T-helper 1 cell (primary cell): ENCODE results near the gene ADAM17.
A peak's percentile ranks its signal among the peaks of the same experiment; 100 is the strongest.
"Not testable (repeated sequence)": the region's sequence is repeated elsewhere in the genome, so short reads cannot be mapped to it uniquely, and the experiment has no call there.

Experiments used
- DNase-seq, 5 donors: peaks; one replicate each; pipeline ENCODE4 v3.0.0-alpha.2; 2012 to 2020

Gene ADAM17

DNA sequence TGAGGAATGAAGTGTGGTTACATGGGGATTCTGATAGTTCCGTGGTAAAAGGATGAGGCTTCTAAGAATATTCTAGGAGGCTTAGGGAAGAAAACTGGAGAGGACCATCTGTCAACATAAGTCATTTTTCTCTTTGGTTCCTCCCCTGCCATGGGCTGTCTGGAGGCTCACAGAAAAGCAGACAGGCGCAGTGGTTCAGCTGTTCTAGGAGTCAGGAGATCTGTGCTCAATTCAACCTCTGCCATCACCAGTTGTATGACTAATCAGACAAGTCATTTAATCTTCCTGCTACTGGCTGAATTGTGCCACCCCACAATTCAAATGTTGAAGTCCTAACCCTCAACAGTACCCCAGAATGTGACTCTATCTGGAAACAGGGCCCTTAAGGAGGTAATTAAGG lies 36.4 kb downstream of the ADAM17 start:
- no peak for DNase-seq

DNA sequence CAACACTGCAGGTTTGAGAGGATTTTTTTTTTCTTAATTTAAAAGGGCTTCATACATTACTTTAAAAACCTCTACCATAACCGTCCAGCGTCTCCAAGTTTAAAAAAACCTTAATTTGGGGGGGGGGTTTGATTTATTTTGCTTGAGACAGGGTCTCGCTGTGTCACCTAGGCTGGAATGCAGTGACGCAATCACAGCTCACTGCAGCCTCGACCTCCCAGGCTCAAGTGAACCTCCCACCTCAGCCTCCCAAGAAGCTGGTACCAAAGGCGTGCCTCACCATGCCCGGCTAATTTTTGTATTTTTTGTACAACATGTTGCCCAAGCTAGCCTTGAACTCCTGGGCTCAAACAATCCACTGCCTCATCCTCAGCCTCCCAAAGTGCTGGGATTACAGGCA lies 36.9 kb downstream of the ADAM17 start:
- DNase-seq, result no peak

DNA sequence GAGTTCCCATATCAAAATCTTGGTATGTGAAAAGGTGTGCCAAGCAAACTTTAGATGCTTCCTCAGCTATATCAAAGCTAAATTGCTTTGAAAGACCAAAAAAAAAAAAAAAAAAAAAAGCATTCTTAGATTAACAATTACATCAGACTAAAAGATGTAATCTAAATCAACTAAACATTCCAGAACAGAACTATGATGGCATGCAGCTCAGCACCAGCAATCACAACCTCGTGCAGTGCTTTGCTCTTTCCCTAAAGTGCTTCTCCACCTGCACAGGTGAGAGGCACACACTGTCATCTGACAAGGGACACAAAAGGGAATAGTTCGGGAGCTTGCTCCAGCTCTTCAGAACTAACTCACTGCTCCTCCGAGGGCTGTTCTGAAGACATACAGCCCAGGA lies 37.5 kb downstream of the ADAM17 start:
- DNase-seq, result no peak

DNA sequence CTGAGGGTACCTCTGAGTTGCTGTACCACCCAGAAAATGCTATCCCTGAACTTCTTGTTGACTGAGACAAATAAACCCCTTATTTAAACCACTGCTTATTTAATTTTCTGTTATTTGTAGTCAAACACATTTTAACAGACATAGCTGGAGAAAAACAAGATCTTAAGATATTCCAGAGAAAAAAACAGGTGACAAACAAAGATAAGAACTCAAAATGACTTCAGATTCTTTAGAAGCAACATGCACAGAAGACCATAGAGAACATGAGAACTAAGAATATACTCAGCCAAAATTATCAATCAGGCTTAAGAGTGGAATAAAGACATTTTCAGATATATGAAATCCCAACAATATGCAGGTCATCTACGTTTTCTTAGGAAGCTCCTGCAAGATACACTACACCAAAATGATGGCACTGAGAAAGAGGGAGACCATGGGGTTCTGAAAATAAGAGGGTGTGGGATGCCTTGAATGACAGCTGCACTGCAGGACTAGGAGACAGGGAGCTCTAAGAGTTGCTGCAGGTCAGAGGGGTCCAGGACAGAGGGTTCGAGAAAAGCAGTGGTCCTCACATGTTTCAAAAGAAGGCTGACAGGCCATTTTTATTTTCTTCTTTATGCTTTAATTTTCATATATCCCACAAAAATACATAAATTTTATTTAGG lies 38.4 kb downstream of the ADAM17 start:
- no peak for DNase-seq

DNA sequence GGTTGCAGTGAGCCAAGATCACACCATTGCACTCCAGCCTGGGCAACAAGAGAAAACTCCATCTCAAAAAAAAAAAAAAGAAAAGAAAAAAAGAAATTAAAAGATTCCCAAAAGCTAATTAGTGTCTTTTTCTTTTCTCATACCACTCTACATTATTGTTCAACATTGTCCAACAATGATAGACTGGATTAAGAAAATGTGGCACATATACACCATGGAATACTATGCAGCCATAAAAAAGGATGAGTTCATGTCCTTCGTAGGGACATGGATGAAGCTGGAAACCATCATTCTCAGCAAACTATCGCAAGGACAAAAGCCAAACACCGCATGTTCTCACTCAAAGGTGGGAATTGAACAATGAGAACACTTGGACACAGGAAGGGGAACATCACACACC lies 41.7 kb downstream of the ADAM17 start:
- not testable (repeated sequence) for DNase-seq

DNA sequence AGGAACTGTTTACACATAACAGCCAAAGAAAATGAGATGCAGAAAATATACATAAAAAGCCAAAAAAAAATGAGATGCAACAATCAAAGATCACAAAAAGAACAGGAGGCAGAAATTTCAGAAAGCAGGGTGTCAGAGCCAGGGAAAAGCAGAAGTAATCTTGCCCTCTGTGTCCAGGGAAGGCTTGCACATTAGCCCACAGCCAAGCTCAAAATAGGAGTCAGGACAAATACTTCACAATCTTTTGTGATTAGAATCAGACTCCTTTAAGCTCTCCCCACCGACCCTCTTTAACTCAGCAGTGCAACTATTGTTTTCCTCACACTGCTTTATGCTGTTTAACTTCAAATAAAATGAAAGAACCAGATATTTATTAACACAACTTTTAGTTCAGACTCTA lies 46.7 kb downstream of the ADAM17 start:
- no peak for DNase-seq

DNA sequence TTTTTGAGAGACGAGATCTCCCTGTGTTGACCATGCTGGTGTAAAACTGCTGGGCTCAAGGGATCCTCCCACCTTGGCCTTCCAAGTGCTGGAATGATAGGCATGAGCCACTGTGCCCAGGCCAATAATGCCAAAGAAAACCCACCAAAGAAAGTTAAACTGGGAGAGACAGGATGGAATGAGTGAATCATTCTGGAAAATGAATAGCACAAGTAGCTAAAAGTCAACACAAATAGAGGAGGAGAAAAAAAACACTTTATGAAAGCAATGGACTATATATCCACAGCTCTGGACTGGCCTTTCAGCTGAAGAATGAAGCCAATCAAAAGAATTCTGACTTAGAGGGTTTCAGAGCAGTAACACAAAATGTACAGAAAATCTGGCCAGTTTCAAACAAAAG lies 57.4 kb downstream of the ADAM17 start:
- no peak for DNase-seq

DNA sequence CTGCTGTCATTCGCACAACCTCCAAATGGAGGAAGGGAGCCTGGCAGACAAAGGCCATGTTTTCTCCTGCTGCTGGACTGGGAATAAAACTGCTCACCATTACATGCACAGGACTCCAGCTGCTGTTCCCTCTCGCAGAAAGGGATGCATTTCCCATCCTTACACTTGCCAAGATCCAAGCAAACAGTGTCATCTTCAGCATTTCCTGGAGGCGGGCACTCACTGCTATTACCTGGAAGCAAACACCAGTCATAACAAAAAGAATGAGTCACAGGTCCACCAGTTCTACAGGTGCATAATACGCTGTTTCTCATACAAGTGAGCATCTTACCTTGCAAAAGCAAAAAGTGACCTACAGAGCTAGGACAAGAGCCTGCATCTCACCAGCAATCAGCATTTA lies 58.6 kb downstream of the ADAM17 start:
- peak in 1 of 5 donors; percentile 20 for DNase-seq

DNA sequence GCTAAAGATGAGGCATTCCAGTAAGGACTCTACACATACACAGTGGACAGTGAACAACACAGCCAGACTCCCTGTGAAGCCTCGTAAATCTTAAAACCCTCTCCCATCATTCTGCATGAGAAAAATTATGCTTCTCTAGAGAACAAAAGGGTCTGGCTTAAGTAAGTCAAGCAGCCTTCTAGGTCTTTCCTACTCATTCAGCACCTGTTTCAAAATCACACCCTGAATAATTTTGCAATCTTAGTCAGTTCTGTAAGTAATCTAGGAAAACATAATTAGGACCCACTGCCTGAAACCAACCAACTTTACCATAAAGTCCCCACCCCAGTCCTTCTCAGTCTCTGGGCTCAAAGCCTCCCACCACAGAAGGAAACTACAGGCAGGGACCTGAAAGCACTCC lies 61.5 kb downstream of the ADAM17 start:
- no peak for DNase-seq

DNA sequence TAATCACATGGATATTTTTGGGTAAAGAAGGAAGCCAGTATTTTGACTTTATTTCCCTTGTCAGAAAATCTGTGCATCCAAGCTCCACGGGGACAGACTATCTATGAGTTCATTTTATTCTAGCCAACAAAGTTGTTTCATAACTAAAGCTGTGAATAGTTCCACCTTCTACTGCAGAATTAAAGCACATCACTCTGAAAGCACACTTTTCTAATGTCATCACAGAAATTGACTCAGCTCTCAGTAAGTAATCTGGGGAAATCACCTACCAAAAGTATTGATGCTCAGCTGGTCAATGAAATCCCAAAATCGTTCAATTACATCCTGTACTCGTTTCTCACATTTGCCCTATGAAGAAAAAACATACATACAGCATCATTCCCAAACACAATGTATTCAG lies 62.2 kb downstream of the ADAM17 start:
- no peak for DNase-seq

DNA sequence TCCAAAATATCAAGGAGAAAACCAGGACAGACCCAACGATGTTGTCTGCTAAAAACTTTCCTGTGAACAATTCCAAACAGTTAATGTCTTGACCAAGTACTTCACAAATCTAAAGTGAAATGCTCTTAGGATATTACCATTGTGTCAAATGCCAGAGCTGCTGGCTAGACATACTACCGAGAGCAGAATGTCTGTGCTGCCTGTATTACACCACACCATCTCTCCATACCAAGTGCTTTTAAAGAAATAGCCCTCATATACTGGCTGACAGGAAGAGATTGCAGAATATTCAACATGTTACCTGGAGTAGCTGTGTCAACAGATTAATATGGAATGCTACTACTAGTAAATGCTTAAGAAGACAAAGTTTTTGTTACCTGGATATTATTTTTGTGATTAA lies 62.7 kb downstream of the ADAM17 start:
- no peak for DNase-seq

DNA sequence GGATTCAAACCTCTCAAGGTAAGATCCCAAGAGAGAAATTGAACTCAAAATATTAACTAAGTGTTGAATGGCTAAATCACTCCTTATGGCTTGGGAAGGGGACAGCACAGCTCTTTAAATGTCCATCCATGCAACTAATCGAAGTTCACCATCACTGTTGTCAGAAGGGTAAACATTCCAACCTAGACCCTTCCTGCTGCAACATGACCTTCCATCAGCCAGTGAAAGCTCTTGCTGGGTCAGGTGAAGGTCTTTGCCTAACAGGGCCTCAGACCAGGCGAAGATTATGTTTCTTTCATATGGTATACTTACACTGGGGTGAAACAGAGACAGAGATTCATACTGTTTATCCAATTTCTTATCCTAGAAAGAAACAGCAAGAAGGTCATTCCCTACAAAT lies 64.8 kb downstream of the ADAM17 start:
- no peak for DNase-seq

DNA sequence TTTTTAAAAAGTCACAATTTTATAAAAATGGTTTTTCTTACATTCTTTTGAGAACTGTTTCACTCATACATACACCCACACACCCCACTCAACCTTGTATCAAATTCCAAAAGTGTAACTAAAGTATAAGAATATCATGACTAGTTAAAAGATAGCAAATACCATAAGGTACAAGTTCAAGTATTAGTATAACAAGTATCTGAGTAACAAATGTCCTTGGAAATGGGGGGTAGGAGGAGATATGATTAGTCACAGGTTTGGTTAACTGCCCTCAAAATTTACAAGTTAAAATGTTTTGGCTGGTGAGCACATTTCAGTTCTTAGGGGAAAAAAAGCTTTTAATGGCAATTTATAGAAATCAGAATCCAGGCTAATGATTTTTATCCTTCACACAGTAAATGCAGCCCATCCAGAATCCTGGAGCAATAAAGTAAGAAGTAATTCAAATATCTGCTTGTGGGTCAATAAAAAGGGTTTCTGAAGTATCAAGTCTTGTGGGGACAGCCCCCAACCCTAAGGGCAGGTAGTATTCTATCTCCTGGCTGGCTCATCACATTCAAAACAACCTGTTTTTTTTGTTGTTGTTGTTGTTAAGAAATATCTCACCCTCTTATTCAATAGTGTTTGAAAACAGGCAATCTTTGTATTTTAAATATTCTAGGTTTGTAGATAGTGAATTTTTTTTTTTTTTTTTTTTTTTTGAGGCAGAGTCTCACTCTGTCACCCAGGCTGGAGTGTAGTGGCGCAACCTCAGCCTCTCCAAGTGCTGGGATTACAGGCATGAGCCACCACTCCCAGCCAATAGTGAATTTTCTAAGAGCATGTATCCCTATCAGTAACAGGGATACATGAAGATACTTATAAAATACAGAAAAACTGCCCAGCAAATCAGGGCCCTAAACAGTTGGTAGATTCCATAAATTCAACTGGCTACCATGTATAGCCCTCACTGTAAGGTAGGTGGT lies 66.8 kb downstream of the ADAM17 start:
- DNase-seq, result no peak

DNA sequence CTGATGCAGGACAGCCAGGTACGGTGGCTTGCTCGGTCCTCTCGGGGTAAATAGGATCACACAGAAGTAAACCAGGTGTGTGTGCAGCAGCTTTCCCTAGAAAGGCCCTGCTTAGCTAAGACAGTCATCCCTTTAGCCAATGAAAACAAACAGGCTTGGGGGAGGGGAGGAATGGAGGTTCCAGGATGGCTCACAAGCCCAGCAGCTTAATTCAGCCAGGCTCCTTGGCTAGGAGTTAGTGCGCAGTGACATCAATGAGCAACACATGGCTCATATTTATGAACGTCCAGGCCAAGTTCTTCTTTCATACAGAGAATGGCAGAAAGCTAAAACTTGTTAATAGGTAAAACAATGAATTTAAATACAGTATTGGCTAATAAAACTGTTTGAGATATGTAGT lies 71.1 kb downstream of the ADAM17 start:
- no peak for DNase-seq

DNA sequence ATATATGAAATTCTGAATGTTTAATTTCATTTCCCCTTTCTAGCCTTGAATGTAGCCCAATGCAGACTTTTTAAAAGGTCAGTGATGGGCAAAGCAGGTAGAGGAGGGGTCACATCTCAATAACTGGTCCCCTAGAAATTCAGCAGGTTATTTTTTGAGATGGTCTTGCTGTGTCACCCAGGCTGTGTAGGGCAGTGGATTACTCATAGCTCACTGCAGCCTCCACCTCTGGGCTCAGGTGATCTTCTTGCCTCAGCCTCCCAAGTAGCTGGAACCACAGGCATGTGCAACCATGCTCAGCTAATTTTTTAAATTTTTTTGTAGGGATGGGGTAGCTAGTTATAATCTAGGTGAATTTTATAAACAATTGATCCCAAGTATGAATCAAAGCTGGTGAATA lies 72.5 kb downstream of the ADAM17 start:
- DNase-seq, result no peak

DNA sequence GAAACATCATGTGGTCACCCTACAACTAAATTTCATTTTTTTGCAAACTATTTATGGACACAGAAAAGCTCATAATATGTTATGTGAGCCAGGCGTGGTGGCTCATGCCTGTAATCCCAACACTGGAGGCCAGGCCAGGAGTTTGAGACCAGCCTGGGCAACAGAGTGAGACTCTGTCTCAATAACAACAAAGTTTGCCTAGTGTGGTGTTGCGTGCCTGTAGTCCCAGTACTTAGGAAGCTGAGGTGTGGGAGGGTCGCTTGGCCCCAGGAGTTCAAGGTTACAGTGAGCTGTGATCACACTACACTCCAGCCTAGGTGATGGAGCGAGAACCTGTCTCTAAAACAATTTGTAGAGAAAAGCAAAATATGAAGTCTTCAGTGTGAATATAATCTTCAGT lies 75.5 kb downstream of the ADAM17 start:
- DNase-seq, result no peak

DNA sequence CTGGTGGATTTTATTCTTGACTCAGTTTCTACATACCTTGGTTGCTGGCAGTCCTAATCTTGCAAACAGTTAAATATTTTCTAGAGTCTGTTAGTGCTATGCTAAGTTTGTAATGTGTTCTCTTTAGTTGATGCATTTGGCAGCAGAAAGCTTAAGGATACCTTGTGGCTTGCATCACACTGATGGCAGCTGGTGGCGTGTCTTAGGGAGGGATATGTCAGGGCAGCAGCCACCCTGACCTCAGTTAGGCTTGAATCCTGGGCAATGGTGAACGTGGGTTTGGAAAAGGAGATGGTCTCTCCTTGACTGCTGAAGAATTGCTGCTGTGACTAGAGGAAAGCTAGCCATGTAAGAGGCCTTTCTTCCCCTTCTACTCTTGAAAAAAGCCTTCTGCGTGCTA lies 77.1 kb downstream of the ADAM17 start:
- DNase-seq, result no peak

DNA sequence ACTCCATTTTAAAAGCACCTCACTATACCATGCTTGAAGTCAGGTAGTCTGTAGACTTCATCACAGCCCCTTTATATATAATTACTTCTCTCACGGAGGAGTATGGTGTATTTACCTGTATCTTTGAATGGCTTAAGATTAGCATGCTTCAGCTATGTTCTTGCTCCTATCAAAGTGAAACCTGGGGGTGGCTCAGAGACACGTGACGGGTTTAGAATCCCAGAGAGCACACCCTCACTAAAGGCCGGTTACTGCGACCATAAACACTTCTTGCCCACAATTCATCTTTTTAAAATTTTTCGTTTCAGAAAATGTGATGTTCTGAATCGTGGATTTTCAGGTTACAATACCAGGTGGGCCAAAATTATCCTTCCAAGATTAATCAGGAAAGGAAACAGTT lies 77.7 kb downstream of the ADAM17 start:
- no peak for DNase-seq

DNA sequence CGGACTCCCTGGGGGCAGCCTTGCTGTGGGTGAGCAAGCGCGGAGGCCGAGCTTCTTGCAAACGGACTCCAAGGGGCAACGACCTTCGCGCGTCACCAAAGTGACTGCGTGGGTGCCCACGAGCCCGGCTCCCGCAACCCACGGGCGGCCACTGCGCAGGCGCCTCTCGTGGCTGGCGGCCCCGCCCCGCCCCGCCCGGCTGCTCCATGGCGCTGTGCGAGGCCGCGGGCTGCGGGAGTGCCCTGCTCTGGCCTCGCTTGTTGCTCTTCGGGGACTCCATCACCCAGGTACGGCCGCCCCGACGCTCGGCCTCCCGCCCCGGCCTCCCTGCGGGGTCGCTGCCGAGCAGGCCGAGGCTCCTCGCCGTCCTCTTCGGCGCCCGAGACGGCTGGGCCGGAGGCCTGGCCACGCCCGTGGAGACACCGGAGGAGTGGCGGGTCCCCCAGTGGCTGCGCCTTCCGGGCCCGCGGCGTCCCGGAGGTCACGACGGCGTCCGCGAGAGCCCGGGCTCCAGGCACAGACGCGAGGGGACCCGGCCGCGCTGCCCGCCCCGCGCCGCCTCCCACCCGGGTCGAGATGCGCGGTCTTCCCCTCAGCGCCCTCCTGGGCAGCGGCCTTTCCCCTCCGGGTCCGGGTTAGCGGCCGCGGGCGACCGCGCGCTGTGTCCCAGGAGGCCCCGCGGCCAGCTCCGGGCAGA lies 81.1 kb downstream of the ADAM17 start, which contains the start of gene IAH1:
TSS of gene IAH1 (plus strand) at position 191 of the 697 bp plus-strand sequence. CDS start at position 207, 16 bp downstream.
- DNase-seq, result peak; percentile 61 to 79 (median 67)

DNA sequence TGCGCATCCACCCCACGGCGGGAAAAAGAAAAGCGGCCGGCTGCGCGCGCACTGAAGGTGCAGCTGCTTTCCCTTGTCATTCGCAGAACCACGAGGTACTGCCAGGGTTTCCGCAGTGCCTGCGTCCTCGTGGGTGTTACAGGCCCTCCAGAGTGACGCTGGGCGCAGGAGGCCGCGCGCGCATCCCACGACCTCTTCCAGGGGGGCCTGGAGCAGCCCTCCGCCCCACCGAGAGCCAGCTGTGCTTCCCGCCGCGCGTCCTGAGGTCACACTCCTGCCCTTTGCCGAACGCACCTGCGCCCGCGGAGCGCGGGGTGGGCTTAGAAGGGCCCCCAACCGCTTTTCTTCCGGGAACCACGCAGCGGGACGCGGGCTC lies 81.7 kb downstream of the ADAM17 start:
- peak; percentile 40 to 70 (median 65) for DNase-seq

DNA sequence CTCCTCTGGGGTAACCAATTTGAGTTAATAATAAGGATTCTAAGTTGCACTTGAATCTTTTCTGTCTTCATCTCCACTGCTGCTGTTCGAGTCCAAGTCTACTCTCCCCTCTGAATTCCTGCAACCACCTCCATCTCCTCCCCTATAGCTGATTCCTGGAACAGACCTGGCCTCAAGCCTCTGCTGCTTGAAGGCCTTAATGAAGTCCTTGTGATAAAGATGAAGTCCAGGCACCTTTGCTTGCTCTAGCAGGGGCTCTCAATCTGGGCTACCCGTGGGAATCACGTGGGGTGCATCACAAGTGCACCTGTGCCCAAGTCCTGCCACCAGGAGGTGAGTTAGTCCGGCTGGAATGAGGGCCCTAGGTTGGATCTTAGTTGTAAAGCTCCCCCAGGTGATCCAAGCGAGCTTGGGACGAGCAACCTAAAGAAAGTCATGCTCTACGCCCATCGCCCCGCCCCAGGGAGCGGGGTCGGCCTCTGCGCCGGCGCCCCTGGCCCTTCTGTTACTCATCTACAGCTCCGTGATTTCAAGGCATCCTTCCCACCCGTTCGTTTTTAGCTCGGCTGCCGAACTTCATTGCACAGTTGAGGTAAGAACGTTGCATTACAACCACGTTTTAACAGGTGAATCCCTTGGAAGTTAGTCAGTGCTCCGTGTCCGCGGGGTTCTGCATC lies 82.2 kb downstream of the ADAM17 start:
- DNase-seq, result peak in 2 of 5 donors; percentile 19

DNA sequence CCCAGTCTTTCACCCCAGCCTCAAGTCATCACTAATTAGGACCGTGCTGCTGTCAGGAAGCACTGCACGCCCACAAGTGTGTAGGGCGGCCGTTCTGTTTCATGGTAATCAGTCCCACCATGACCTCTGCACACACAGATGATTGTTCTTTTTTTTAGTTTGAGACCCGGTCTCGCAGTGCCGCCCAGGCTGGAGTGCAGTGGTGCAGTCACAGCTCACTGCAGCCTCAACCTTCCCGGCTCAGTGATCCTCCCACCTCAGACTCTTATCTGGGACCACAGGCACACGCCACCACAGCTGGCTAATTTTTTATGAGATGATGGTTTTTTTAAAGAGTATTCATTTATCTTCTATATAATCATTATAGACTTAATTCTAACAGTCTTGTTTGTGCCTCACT lies 83.1 kb downstream of the ADAM17 start:
- no peak for DNase-seq

DNA sequence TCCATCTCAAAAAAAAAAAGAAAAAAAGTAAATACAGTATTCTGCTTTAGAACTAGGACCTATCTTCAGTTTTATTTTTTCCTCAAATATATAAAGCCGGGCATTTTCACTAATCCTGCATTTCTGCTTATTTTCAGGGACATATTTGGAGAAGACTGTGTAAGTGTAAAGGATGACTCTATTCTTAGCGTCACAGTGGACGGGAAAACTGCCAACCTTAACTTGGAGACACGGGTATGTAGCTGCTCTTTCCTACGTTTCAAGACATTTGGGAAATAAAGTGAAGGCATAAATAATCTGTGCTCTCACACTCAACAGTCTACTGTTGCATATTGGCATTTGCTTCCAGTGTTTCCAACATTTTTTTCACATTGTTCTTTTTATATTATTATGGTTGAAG lies 84.4 kb downstream of the ADAM17 start:
- DNase-seq, result no peak
